KMS-11 (cell line): ENCODE data around the gene ASB5.
A peak's percentile ranks its signal among the peaks of the same experiment; 100 is the strongest.

Experiments used
- H2AFZ ChIP-seq: fragments of 200-600 bp; sonication (generic); 2 replicates; pipeline ENCODE4 v1.6.1; 2016; ENCODE audit warnings: antibody characterized with exemption, mixed run types, low read depth
- H3K27ac ChIP-seq: fragments of 200-600 bp; sonication (generic); 2 replicates; pipeline ENCODE4 v1.6.1; 2016; ENCODE audit warnings: mild to moderate bottlenecking, mixed run types
- H3K27me3 ChIP-seq: fragments of 200-600 bp; sonication (generic); 2 replicates; pipeline ENCODE4 v1.6.1; 2017; ENCODE audit warnings: mild to moderate bottlenecking, low read depth, mixed run types, moderate library complexity; ENCODE audit not compliant: insufficient read depth
- H3K36me3 ChIP-seq: fragments of 200-600 bp; sonication (generic); 2 replicates; pipeline ENCODE4 v1.6.1; 2017; ENCODE audit warnings: mild to moderate bottlenecking, mixed run types; ENCODE audit not compliant: insufficient read depth
- H3K4me1 ChIP-seq: fragments of 200-600 bp; sonication (generic); 2 replicates; pipeline ENCODE4 v1.6.1; 2016; ENCODE audit warnings: mild to moderate bottlenecking, low read depth, mixed run types; ENCODE audit not compliant: poor library complexity, severe bottlenecking
- H3K4me2 ChIP-seq: fragments of 200-600 bp; sonication (generic); 2 replicates; pipeline ENCODE4 v1.7.0; 2016; ENCODE audit warnings: mild to moderate bottlenecking, mixed run types
- H3K4me3 ChIP-seq: fragments of 200-600 bp; sonication (generic); IDR thresholded peaks from 2 replicates; pipeline ENCODE4 v1.6.1; 2017; ENCODE audit warnings: low read depth, low read length, mixed read lengths; ENCODE audit not compliant: insufficient read depth
- H3K79me2 ChIP-seq: fragments of 200-600 bp; sonication (generic); 2 replicates; pipeline ENCODE4 v1.6.1; 2016; ENCODE audit warnings: low read depth, mixed run types; ENCODE audit not compliant: insufficient read depth
- H3K9ac ChIP-seq: fragments of 200-600 bp; sonication (generic); 2 replicates; pipeline ENCODE4 v1.6.1; 2016; ENCODE audit warnings: mild to moderate bottlenecking, mixed run types
- H4K20me1 ChIP-seq: fragments of 200-600 bp; sonication (generic); 2 replicates; pipeline ENCODE4 v1.6.1; 2016; ENCODE audit warnings: mild to moderate bottlenecking, mixed run types; ENCODE audit not compliant: insufficient read depth
- TF ChIP-seq, protein P1 (sequence below): fragments of 200-600 bp; sonication (generic); conservative IDR thresholded peaks from 2 replicates; pipeline ENCODE4 v1.6.1; 2017; ENCODE audit warnings: low read depth, mild to moderate bottlenecking, antibody characterized with exemption, low read length, moderate library complexity, mixed read lengths

Gene ASB5

DNA sequence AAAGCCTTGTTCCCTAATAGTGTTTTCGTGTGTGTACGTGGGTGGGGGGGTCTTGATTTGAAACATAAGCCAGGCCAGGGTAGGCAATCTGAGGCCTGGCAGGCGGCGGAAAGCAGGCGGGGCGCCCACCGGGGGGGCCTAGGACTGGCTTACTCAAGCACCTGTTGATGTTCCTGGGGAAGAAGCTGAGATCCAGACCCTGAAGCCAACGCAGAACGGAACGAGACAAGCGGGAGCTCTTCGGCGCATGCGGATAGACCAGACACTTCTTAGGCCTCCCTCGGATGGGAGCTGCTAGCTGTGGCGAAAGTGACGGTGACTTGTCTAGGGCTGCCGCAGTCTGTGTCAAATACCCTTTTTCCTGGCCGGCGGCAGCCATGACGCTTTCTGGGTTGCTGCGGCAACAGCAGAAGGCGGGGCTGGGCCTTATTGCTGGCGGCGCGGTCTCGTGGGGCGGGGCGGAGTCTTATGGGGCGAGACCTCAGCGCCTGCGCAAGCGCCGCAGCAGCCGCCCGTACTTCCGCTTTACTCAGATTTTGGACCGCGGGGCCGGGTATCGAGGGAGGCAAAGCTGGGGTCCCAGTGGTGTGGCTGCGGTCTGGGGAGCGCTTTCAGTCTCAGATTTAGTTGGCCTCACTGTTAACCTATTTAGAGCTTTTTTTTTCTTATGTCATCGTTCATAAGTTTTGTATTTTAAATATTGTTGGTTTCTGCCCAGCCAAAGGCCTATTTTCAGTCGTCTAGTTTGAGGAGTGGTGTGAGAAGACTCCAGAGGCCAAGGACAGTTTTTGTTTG is 73.6 kb downstream of the ASB5 start, which contains the start of gene SPATA4:
SPATA4 (minus strand) TSS at position 402 of the 795 bp plus-strand sequence; CDS start at position 379, 23 bp downstream.
- H3K27ac ChIP-seq: peak within 1 kb of the TSS; percentile 29
- peaks cover 21% of the 10 kb centered on the region for H3K4me1 ChIP-seq
- no peak within 1 kb of the TSS for H3K4me3 ChIP-seq
- peak within 1 kb of the TSS; percentile 88 for H2AFZ ChIP-seq
- no peaks in the 10 kb centered on the region for H3K79me2 ChIP-seq
- H4K20me1 ChIP-seq: no peaks in the 10 kb centered on the region
- H3K27me3 ChIP-seq: no peaks in the 10 kb centered on the region
- no peaks in the 10 kb centered on the region for H3K36me3 ChIP-seq
- peak within 1 kb of the TSS; percentile 20; the same call in 1 of the 2 replicates for H3K9ac ChIP-seq
- TF ChIP-seq, protein P1, sequence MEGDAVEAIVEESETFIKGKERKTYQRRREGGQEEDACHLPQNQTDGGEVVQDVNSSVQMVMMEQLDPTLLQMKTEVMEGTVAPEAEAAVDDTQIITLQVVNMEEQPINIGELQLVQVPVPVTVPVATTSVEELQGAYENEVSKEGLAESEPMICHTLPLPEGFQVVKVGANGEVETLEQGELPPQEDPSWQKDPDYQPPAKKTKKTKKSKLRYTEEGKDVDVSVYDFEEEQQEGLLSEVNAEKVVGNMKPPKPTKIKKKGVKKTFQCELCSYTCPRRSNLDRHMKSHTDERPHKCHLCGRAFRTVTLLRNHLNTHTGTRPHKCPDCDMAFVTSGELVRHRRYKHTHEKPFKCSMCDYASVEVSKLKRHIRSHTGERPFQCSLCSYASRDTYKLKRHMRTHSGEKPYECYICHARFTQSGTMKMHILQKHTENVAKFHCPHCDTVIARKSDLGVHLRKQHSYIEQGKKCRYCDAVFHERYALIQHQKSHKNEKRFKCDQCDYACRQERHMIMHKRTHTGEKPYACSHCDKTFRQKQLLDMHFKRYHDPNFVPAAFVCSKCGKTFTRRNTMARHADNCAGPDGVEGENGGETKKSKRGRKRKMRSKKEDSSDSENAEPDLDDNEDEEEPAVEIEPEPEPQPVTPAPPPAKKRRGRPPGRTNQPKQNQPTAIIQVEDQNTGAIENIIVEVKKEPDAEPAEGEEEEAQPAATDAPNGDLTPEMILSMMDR: no peak
- peak within 1 kb of the TSS; percentile 72 for H3K4me2 ChIP-seq

DNA sequence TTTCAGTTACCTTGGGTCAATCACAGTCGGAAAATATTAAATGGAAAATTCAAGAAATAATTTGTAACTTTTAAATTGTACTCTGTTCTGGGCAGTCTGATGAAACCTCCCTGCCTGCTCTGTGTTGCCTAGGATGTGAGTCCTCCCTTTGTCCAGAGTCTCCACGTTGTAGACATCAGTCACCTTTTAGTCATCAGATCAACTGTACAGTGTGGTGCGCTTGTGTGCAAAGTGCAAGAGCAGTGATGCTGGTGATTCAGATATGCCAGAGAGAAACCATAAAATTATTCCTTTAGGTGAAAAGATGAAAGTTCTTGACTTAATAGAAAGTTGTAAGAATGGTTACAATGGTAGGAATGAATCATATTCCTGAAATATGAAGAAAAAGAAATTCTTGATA is 75.1 kb downstream of the ASB5 start:
- Histone ChIP-seq H3K9ac (no peak overlapping the region), H3K4me1 (peaks cover 21% of the 10 kb centered on the region), H3K27me3 (no peaks in the 10 kb centered on the region), H3K4me3 (no peak overlapping the region), H3K27ac (no peak overlapping the region), H3K4me2 (no peak overlapping the region), H3K79me2 (no peaks in the 10 kb centered on the region), H4K20me1 (no peaks in the 10 kb centered on the region), H2AFZ (no peak overlapping the region), H3K36me3 (no peaks in the 10 kb centered on the region)
- TF ChIP-seq, protein P1: no peak

DNA sequence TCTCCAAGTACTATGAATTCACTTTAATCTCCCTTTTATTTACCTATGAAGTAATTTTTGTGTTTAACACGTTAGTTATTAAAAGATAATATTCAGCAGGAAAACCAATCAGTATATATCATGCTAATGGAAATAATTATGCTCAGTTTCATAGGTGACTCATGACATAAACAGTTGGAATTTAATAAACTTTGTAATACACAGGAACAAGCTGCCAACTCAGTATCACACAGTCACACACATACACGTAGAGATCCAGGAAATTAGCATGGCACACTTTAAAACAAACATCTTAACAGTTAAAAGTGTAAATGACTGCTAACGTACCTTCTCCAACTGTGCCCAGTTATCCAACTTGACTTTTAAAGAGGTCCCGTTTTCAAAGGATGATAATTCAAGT is 75.9 kb downstream of the ASB5 start:
- TF ChIP-seq, protein P1: no peak
- H4K20me1 ChIP-seq: no peaks in the 10 kb centered on the region
- H3K27me3 ChIP-seq: no peaks in the 10 kb centered on the region
- H3K9ac ChIP-seq: no peak overlapping the region
- H3K27ac ChIP-seq: no peak overlapping the region
- H3K4me1 ChIP-seq: peaks cover 21% of the 10 kb centered on the region
- H3K79me2 ChIP-seq: no peaks in the 10 kb centered on the region
- H3K4me3 ChIP-seq: no peak overlapping the region
- no peak overlapping the region for H2AFZ ChIP-seq
- H3K4me2 ChIP-seq: no peak overlapping the region
- H3K36me3 ChIP-seq: no peaks in the 10 kb centered on the region

DNA sequence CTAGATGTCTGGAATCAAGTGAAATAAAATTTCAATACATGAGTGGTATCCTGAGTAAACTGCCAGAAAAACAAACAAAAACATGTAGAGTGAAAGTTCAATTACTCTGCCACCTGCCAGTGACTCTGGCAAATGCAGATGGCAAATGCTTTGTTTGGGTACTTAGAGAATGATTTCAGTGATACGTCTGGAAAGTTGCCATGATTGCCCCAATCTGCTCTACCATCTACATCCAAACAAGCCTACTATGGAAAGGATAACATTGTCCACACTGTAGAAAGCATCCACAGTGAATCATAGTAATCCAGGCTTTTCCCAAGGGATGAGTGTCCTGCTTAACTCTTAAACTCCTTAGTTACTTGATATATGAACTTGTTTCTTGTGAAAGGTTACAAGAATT is 77.0 kb downstream of the ASB5 start:
- peaks cover 21% of the 10 kb centered on the region for H3K4me1 ChIP-seq
- H3K27ac ChIP-seq: no peak overlapping the region
- TF ChIP-seq, protein P1: no peak

More for the DNA sequence above, 77.0 kb downstream of the ASB5 start:
- no peaks in the 10 kb centered on the region for H3K79me2 ChIP-seq
- H3K4me3 ChIP-seq: no peak overlapping the region
- no peak overlapping the region for H3K9ac ChIP-seq
- H3K4me2 ChIP-seq: no peak overlapping the region
- no peaks in the 10 kb centered on the region for H3K36me3 ChIP-seq
- no peaks in the 10 kb centered on the region for H3K27me3 ChIP-seq
- H2AFZ ChIP-seq: no peak overlapping the region
- H4K20me1 ChIP-seq: no peaks in the 10 kb centered on the region
